GM19193 (cell line): ENCODE measurements around the gene KNG1.

Experiments used
- POLR2A ChIP-seq: IDR thresholded peaks from 4 replicates; pipeline ENCODE4 v1.6.1; 2011; ENCODE audit not compliant: insufficient read depth, insufficient read length; ENCODE audit errors: extremely low read depth

The KNG1 gene

GRCh38 chr3:186717039-186717457 lies at the start of gene KNG1:
Gene KNG1 (plus strand): TSS chr3:186717359. CDS start chr3:186717543, 184 bp downstream.
- no peak for TF ChIP-seq POLR2A

GRCh38 chr3:186668426-186668825 lies 48.7 kb upstream of the KNG1 start:
- no peak for TF ChIP-seq POLR2A

GRCh38 chr3:186669378-186670084 lies 47.6 kb upstream of the KNG1 start:
- no peak for TF ChIP-seq POLR2A

- TF ChIP-seq POLR2A, result no peak
These were observed 47.0 kb upstream of the KNG1 start for GRCh38 chr3:186670155-186670554.

GRCh38 chr3:186671051-186671450 lies 46.1 kb upstream of the KNG1 start:
- TF ChIP-seq POLR2A, result no peak

GRCh38 chr3:186678604-186679003 lies 38.6 kb upstream of the KNG1 start:
- no peak for TF ChIP-seq POLR2A

GRCh38 chr3:186679151-186679550 lies 38.0 kb upstream of the KNG1 start:
- TF ChIP-seq POLR2A, result no peak

GRCh38 chr3:186680869-186681268 lies 36.3 kb upstream of the KNG1 start:
- TF ChIP-seq POLR2A, result no peak

- TF ChIP-seq POLR2A, result no peak
These were observed 34.3 kb upstream of the KNG1 start for GRCh38 chr3:186682812-186683211.

- TF ChIP-seq POLR2A, result no peak
These were observed 33.2 kb upstream of the KNG1 start for GRCh38 chr3:186683979-186684378.

GRCh38 chr3:186687120-186687651 lies 30.0 kb upstream of the KNG1 start:
- no peak for TF ChIP-seq POLR2A

- TF ChIP-seq POLR2A, result no peak
These were observed 25.5 kb upstream of the KNG1 start for GRCh38 chr3:186691676-186692075.

- TF ChIP-seq POLR2A, result no peak
These were observed 23.3 kb upstream of the KNG1 start for GRCh38 chr3:186693843-186694242.

- no peak for TF ChIP-seq POLR2A
These were observed 22.7 kb upstream of the KNG1 start for GRCh38 chr3:186694288-186695032.

GRCh38 chr3:186696522-186696921 lies 20.6 kb upstream of the KNG1 start:
- TF ChIP-seq POLR2A, result no peak

- no peak for TF ChIP-seq POLR2A
These were observed 19.6 kb upstream of the KNG1 start for GRCh38 chr3:186697510-186697909.
